ENCODE data around the gene ENPP7.
"Not testable (repeated sequence)": the region's sequence is repeated elsewhere in the genome, so short reads cannot be mapped to it uniquely, and the experiment has no call there.

Gene ENPP7

DNA sequence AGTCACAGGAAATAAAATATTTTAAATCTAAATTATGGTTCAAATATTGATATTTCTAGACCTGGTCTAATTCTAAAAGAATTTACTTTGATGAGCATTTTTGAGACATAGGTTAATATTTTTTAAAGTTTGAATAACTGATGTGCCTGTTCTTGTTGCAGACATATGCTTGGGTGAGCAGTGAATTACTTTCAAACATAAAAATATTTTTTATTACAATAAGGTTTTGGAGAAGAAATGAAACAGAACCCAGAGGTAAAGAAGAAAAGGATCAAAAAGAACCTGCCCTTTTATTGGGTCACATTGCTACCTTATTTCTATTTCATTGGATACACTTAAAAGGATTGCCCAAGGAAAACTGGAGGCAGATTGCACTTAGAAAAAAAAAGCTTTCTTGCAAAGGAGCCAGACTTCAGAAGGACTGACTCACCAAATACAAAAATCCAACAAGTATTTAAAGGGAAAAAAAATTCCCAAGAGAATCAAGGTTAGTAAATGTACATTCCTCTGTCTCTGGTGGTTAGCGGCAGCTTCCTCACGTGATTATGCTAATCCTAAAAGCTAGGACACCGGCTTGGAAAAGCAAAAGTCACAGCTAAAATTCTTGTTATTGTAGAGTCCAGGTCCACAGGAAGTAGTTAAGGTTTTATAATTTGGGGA is 18.5 kb downstream of the ENPP7 start:
- DNase-seq (ENCODE audit: low spot score), result no peak

DNA sequence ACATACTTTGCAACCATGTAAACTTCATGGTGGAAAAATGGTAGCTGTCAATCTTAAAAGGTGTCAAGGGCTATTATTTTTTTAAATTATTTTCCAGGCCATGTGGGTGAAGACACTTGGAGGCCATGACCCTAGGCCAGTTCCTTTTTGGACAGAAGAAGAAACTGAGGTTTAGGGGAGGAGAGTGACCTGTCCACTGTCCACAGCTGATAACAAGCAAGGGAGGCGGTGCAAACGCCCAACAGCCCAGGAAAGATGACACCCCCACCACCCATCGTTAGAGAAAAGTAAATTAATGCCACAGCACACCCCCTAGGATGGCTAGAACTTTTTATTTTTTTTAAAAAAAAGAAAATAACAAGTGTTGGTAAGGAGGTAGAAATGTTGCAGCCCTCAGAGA is 19.2 kb downstream of the ENPP7 start:
- no peak for DNase-seq (ENCODE audit: low spot score)

GRCh38 chr17:79750650-79751545 is 20.2 kb downstream of the ENPP7 start:
- DNase-seq (ENCODE audit: low spot score), result no peak

GRCh38 chr17:79752175-79752574 is 21.4 kb downstream of the ENPP7 start:
- no peak for DNase-seq (ENCODE audit: low spot score)

DNA sequence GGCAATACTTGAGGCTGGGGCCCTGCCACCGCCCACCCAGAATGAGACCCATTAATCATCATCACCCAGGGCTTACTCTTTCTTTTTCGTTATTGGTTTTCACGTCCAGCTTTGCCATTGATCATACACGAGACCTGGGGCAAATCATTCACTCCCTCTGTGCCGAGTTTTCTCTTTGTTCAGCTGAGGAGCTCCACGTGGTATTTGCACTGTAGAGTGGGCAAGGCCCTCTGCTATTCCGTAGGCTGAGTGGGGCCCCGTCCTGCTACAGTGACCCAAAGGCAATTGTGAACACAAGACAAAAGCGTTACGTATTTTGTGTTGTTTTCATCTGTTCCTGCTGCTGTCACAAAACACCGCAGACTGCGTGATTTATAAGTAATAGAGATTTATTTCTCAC is 23.6 kb downstream of the ENPP7 start:
- DNase-seq (ENCODE audit: low spot score), result no peak

DNA sequence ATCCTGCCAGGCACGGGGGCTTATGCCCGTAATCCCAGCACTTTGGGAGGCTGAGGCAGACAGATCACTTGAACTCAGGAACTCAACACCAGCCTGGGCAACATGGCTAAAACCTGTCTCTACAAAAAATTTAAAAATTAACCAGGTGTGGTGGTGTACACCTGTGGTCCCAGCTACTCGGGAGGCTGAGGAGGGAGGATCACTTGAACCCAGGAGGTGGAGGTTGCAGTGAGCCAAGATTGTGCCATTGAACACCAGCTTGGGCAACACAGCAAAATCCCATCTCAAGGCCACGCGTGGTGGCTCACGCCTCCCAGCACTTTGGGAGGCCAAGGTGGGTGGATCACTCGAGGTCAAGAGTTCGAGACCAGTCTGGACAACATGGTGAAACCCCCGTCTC is 24.2 kb downstream of the ENPP7 start:
- not testable (repeated sequence) for DNase-seq (ENCODE audit: low spot score)

- DNase-seq (ENCODE audit: low spot score), result no peak
These were observed 24.8 kb downstream of the ENPP7 start for GRCh38 chr17:79755591-79755990.

GRCh38 chr17:79757140-79757745 is 26.5 kb downstream of the ENPP7 start:
- DNase-seq (ENCODE audit: low spot score), result no peak

DNA sequence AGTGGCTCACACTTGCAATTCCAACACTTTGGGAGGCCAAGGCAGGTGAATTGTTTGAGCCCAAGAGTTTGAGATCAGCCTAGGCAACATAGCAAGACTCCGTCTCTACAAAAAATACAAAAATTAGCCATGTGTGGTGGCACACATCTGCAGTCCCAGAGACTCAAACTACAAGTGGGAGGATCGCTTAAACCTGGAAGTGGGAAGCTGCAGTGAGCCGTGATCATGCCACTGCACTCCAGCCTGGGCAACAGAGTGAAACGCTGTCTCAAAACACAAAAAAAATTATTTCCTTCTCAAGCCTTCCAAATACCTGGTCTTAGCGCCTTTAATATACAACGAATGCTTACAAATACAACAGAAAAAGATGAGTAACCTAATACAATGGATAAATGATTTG is 27.5 kb downstream of the ENPP7 start:
- no peak for DNase-seq (ENCODE audit: low spot score)

GRCh38 chr17:79760197-79760906 is 29.6 kb downstream of the ENPP7 start:
- DNase-seq (ENCODE audit: low spot score), result no peak

GRCh38 chr17:79761894-79762589 is 31.3 kb downstream of the ENPP7 start:
- no peak for DNase-seq (ENCODE audit: low spot score)

GRCh38 chr17:79765708-79766107 is 35.0 kb downstream of the ENPP7 start:
- no peak for DNase-seq (ENCODE audit: low spot score)

DNA sequence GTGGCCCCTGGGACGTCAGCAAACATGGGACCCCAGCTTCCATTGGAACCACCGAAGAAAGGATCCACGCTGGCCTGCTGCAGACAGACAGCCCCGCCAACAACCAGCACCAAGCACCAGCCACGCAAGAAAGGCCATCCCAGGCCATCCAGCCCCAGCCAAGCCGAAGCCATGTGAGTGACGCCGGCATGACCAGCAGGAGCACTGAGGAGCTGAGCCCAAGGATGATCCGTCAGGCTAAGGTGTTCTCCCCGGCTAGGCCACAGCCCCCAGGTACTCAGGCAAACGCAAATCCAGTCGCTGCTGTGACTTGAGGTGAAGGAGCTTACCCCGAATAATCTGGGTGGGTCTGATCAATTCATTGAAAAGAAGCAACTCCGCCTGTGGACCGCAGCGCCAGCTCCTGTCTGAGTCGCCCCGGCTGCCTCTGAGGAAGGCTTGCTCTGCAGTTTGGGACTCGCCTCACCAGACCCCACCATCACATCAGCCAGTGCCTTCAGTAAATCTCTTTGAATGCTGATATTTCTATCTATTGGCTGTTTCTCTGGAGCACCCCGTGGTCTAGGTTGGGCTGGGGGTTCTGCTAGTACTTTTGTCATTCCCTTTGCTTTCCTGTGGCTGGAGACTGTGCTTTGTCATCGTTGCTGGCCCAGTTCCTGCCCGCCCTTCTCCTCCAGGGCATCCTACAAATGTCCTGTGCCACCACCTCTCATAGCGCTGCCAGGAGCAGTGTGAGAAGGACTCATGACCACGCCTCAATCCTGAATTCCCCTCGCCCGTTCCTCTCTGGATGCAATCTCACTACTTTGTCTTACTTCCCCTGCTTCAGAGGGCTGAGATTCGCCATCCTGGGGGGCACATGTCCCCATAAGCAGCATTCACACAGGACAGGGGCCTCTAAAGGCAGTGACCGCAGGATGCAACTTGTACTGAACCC is 39.1 kb downstream of the ENPP7 start:
- DNase-seq (ENCODE audit: low spot score), result no peak

DNA sequence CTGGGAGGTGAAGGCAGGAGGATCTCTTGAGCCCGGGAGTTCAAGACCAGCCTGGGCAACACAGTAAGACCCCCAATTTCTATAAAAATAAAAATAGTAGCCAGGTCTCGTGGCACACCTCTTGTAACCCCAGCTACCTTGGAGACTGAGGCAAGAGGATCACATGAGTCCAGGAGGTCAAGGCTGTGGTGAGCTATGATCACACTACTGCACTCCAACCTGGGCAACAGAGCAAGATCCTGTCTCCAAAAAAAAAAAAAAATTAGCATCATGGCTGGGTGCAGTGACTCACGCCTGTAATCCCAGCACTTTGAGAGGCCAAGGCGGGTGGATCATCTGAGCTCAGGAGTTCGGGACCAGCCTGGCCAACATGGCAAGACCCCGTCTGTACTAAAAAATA is 40.5 kb downstream of the ENPP7 start:
- DNase-seq (ENCODE audit: low spot score), result no peak

DNA sequence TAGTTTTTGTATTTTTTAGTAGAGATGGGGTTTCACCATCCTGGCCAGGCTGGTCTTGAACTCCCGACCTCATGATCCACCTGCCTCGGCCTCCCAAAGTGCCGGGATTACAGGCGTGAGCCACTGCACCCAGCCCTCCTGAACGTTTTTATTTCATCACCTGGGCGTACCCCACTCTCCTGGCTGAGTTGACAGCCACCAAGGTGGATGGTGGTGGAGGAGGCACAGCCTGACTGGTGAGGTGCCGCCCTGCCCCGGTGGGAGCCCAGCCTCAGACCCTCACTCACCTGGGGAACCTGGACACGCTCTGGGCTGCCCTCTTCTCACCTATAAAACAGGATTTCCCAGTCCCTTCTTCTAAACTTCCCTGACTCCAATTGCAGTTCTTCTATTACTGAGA is 42.0 kb downstream of the ENPP7 start:
- not testable (repeated sequence) for DNase-seq (ENCODE audit: low spot score)

- no peak for DNase-seq (ENCODE audit: low spot score)
These were observed 43.8 kb downstream of the ENPP7 start for GRCh38 chr17:79774561-79774975.

- no peak for DNase-seq (ENCODE audit: low spot score)
These were observed 44.9 kb downstream of the ENPP7 start for GRCh38 chr17:79775632-79776031.

GRCh38 chr17:79776376-79777119 is 45.8 kb downstream of the ENPP7 start:
- DNase-seq (ENCODE audit: low spot score), result peak; percentile 58

GRCh38 chr17:79777120-79777893 is 46.6 kb downstream of the ENPP7 start:
- peak; percentile 93 for DNase-seq (ENCODE audit: low spot score)
